NCI-H1417 treated with DMSO at 0.1 percent for 48 hours (cell line): ENCODE results near the gene PSMD8.
"Not testable (repeated sequence)": the region's sequence is repeated elsewhere in the genome, so short reads cannot be mapped to it uniquely, and the experiment has no call there.

Source experiments
- DNase-seq: peaks from one replicate; lab custom pipeline; 2025; lab: John Stamatoyannopoulos, UW

Gene PSMD8

GRCh38 chr19:38411041-38411712 lies 36.8 kb downstream of the PSMD8 start:
- no peak for DNase-seq

- DNase-seq = not testable (repeated sequence)
Observed at GRCh38 chr19:38411898-38412297, 37.5 kb downstream of the PSMD8 start.

GRCh38 chr19:38412491-38412890 lies 38.1 kb downstream of the PSMD8 start:
- no peak for DNase-seq

GRCh38 chr19:38412961-38413360 lies 38.6 kb downstream of the PSMD8 start:
- no peak for DNase-seq

DNA sequence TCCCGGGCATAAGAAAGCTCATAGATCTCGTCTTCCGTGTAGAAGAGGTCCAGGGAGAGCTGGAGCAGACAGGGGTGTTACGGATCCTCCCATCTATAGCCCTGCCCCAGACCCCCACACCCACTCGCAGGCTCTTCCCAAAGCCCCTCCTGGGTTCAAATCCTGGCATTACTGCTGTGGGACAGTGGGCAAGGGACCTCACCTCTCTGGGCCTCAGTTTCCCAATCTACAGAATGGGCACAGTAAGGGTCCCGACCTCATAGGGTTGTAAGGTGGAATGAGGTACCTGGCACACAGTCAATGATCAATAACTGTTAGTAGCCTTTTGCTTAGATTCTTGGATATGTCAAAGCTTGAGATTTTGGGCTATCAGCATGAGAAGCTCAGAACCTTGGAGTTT lies 39.0 kb downstream of the PSMD8 start:
- DNase-seq = no peak

- DNase-seq = no peak
Observed at GRCh38 chr19:38417146-38417543, 42.8 kb downstream of the PSMD8 start.

DNA sequence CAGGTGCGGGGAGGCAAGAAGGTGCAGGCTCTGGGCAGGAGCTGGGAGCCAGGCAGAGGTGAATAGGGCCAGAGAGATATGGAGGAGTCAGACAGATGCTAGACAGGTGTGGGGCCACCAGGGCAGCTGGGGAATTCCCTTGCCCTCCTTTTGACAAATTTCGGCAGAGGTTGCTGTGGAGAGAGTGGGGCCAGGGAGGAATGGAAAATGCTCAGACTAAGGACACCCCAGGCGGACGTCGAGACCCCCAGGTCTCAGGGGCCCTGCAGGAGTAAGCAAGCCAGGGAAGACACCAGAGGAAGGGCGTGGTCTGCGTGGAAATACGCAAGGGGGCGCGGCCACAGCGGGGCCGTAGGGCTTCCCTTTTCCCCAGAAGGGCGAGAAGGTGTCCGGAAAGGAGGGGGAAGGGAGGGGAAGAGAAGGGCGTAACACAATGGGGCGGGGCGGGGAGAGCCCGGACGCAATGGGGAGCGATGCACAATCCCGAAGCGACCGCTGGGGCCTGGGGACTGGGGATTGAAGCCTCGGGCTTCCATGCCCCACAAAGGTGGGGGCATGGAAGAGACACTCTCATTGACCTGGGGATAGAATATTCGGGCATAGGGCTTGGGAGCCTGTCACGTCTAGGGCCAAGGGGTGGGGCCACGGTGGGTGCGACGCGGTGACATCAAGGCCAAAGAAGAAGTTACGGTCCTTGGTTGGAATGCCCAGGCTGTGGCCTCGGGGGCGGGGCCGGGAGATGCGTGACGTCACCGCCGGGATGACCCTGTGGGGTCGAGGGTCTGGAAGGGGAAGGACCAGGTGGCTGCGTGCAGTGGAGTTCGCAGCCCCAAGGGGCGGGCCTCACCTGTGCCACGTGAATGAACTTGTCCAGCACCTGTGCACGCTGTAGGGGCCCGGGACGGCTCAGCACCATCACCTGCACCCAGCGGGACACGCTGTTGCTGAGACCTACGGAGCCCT lies 43.5 kb downstream of the PSMD8 start:
- DNase-seq = peak; percentile 1

DNA sequence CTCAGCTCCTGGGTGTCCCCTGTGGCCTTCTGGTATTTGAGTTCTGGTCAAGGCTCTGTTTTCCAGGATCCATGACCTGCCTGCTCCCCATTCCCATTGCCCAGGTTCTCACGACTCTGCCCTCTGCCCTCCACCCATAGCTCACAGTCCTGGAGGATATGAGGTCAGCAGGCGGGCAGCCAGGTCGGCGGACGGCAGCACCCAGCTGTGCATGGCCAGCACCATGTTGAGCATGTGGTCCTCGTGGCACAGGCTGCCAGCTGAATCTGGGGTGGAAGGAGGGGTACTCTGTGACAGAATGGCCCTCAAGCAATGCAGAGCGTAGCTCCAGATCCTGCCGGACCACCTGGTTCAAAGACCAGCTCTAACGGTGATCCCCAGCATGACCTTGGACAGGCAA lies 46.6 kb downstream of the PSMD8 start:
- no peak for DNase-seq

GRCh38 chr19:38421856-38422255 lies 47.5 kb downstream of the PSMD8 start:
- no peak for DNase-seq

DNA sequence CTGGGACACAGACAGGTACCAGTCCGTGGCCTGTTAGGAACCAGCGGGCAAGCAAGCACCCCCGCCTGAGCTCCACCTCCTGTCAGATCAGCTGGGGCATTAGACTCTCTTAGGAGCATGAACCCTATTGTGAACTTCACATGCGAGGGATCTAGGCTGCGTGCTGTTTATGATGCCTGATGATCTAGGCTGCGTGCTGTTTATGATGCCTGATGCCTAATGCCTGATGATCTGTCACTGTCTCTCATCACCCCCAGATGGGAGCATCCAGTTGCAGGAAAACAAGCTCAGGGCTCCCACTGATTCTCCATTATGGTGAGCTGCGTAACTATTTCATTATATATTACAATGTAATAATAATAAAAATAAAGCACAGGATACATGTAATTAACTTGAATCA lies 48.1 kb downstream of the PSMD8 start:
- no peak for DNase-seq

DNA sequence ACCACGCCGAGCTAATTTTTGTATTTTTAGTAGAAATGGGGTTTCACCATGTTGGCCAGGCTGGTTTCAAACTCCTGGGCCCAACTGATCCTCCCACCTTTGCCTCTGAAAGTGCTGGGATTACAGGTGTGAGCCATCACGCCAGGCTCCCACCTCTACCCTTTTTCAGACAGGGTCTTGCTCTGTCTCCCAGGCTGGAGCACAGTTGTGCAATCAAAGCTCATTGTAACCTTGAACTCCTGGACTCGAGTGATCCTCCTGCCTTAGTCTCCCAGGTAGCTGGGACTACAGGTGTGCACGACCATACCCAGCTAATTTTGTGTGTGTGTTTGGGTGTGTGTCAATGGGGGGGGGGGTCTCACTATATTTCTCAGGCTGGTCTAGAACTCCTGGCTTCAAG lies 49.9 kb downstream of the PSMD8 start:
- DNase-seq = no peak

DNA sequence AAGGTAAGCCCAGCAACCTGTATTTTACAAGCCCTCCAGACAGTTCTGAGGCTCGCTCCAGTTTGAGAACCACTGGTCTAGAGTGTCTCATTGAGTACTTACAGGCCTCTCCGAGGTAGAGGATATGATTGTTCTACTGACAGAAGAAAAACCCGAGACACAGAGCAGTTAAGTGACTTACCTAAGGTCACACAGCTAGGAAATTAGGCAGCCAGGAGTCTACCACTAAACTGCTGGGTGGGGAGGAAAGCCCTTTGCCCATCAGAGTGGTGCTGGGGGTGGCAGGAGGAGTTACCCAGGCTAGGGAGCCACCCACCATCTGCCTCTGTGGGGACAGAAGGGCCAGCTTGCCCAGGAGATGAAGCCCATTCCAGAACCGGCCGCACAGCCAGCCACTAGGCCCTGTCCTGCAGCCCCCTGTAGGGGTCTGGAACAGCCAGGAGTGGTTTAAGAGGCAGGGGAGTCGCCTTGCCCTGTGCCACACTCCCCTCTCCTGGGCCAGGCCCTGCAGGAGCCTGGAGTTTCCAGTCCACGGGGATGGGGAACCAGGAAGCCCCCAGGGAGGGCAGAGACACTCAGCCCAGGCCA lies 50.9 kb downstream of the PSMD8 start:
- no peak for DNase-seq

DNA sequence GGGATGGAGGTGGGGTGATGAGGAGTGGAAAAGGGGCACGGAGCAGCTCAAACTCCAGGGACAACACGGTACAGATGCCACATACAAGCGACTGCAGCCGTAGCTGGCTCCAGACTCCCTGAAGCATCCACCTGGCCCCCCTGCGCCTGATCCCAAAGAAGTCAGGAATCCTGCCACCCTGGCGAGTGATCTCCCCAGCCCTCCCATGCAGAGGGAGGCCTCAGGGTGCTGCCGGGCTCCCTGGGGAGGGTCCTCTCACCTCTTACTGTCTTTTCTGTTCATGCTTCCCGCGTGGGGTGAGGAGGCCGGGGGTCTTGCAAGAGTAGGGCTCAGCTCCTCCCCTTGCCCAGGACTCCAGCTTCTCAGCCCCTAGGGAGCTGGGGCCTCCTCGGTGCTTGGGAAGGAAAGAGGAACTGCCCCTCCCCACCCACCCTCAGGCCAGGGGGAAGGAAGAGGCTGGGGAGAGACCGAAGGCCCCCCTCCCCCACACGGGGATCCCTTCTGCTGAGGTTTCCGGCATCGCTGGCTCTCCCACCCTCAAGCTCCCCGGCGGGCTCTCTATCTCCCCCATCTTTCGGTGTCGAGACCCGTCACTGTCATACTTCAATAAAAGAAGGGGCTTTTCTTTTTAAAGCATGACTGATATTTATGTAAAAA lies 51.6 kb downstream of the PSMD8 start, which contains the start of gene RASGRP4:
Gene RASGRP4, minus strand, starts transcription at position 410 of the 657 bp plus-strand sequence. Its CDS starts 128 bp downstream, at position 282.
- no peak for DNase-seq

- DNase-seq = not testable (repeated sequence)
Observed at GRCh38 chr19:38427035-38427677, 52.8 kb downstream of the PSMD8 start.

- no peak for DNase-seq
Observed at GRCh38 chr19:38429055-38429810, 54.9 kb downstream of the PSMD8 start.

GRCh38 chr19:38429811-38430156 lies 55.4 kb downstream of the PSMD8 start:
- DNase-seq = no peak

- no peak for DNase-seq
Observed at GRCh38 chr19:38430931-38431330, 56.6 kb downstream of the PSMD8 start.

DNA sequence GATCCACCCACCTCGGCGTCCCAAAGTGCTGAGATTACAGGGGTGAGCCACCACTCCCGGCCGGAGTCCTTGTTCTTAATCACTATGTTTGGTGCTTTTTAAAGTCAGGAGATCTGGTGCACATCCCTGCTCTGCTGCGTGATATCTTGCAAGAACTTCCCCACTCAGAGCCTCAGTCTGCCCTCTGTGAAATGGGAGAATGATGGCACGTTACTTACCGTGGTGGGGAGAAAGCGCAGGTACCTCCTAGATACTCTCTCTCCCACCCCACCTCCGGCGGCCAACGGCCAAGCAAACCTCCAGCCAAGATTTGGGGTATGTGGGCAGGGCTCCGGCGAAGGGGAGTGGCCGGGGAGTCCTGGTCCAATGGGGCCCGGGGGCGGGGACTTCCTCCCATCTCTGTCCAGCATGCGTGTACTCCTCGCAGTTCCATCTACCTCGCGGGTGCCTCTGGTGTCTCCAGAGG lies 58.9 kb downstream of the PSMD8 start, which contains the start of gene RYR1:
Gene RYR1, plus strand, starts transcription at position 424 of the 466 bp plus-strand sequence. CDS start 139 bp downstream, outside the sequence.
- no peak for DNase-seq
